Ovary (tissue), 9 donors: ENCODE data around the gene ABHD6. TPM values are rescaled to one million over a fixed set of nuclear protein-coding genes. Genes with fewer than 3 reads are reported as not detected.

Experiments
- DNase-seq, 5 donors: peaks; one replicate each; pipeline ENCODE4 v3.0.0-alpha.2; 2019 to 2020
- H3K27ac ChIP-seq, 2 donors: fragments of 200-600 bp; one replicate each; pipeline versions ENCODE4 v1.5.1 to v1.8.0; 2019 to 2022
- H3K27me3 ChIP-seq: fragments of 200-600 bp; one replicate; pipeline ENCODE4 v1.8.0; 2022
- H3K36me3 ChIP-seq: fragments of 200-600 bp; sonication (generic); one replicate; pipeline ENCODE4 v1.5.1; 2019
- H3K4me1 ChIP-seq: one replicate; pipeline ENCODE4 v1.8.1; 2013; ENCODE audit warnings: mild to moderate bottlenecking, moderate library complexity; ENCODE audit not compliant: insufficient read depth
- H3K4me3 ChIP-seq: fragments of 200-600 bp; sonication (generic); one replicate; pipeline ENCODE4 v1.5.1; 2017
- H3K9me3 ChIP-seq, 2 donors: fragments of 200-600 bp in 1 of 2; sonication (generic) in 1 of 2; one replicate each; pipeline versions ENCODE4 v1.5.1 to v1.8.1; 2013 to 2019; ENCODE audit warnings: mild to moderate bottlenecking in 1 of 2, moderate library complexity in 1 of 2
- CTCF ChIP-seq, 3 donors: fragments of 450-650 bp in 2 of 3; fragments of 200-600 bp in 1 of 3; IDR thresholded peaks; one replicate each; pipeline versions ENCODE4 v1.5.1 to v1.8.0; 2016 to 2022; ENCODE audit warnings: antibody characterized with exemption in 3 of 3, mild to moderate bottlenecking in 1 of 3
- EP300 ChIP-seq: sonication (generic); formaldehyde crosslinking; IDR thresholded peaks from one replicate; pipeline ENCODE4 v1.6.1; 2017; ENCODE audit warnings: antibody characterized with exemption
- POLR2A ChIP-seq: fragments of 450-650 bp; IDR thresholded peaks from one replicate; pipeline ENCODE4 v1.6.1; 2017; ENCODE audit warnings: antibody characterized with exemption, mild to moderate bottlenecking, moderate library complexity
- WGBS, 3 donors: extraction: QIAGEN DNeasy Blood & Tissue Kit in 1 of 3; methylation state at CpG; one replicate each; pipeline versions ENCODE4 v1.1.5 to v1.1.7; 2013 to 2017; 5-methylcytosine and 5-hydroxymethylcytosine counted together
- intact Hi-C, 4 donors: fragments of 100-400 bp; cut with DNase I; formaldehyde crosslinking; loops; one replicate each; pipeline versions ENCODE4 v1.11.0 to v1.15.1; 2022 to 2023
- polyA plus RNA-seq, 2 donors: library from polyadenylated mRNA; stranded (reverse); fragments of 200-250 nt in 1 of 2; fragments of 350-450 nt in 1 of 2; fragmentation: Illumina TruSeq in 1 of 2; extraction: RNeasy Lipid Tissue Mini Kit (QIAGEN cat#74804) in 1 of 2; gene quantifications; one replicate each; pipeline ENCODE4 v1.2.3, GENCODE V29; 2013 to 2014
- total RNA-seq, 7 donors: library from RNA; depleted of rRNA in 2 of 7; stranded (reverse); fragments of >200 nt in 2 of 7; fragmentation: NEBNext Ultra II Directional in 3 of 7; extraction: Animal tissue kit (Norgen Biotek cat#: 25700) in 3 of 7; gene quantifications; one replicate each; pipeline versions ENCODE4 v1.1.0 to v1.2.4, GENCODE V29; 2016 to 2023
- donor health status: DM: no; HTN: no; CAD: no; lungs with moderate emphysema.
- donor health status: DM: no; HTN: no; CAD: no.
- donor health status: Bipolar disorder and iron deficiency.
- donor health status: DM: yes; HTN: yes; CAD: no.
- donor health status: DM: no; HTN: no; CAD: no.
- donor health status: DM: yes; HTN: yes; CAD: no.

ABHD6 gene
- total and polyA plus RNA-seq, 9 donors = 4.8 to 36.6 (median 10.5) TPM

- no peaks in the 10 kb centered on the region for H3K27me3 ChIP-seq
- intact Hi-C loops = loop anchor here in 3 of 4 donors (5.0 to 10.0 kb wide), 3 partner anchors 69 to 226 kb away; partner anchors contain the start of gene ABHD6 (in 2 of the 3)
- H3K36me3 ChIP-seq = no peaks in the 10 kb centered on the region
- peak; percentile 99 for DNase-seq
- TF ChIP-seq CTCF (IDR thresholded peaks at IDR 0.05) (peak; percentile 92 to 98 (median 97)), EP300 (no peak), POLR2A (peak; percentile 71)
- H3K4me3 ChIP-seq = peak within 1 kb of the TSS; percentile 77
- H3K27ac ChIP-seq = peak within 1 kb of the TSS; percentile 92 to 99
- WGBS, 3 donors = 4 to 5% (median 4%) methylated on average over 71 of the region's 71 CpGs
- H3K9me3 ChIP-seq = no peaks in the 10 kb centered on the region
- peaks cover 10% of the 10 kb centered on the region for H3K4me1 ChIP-seq
These were observed 68.5 kb downstream of the ABHD6 start, which contains the start of the genes HTD2 and RPP14 for GRCh38 chr3:58305882-58306711. HTD2 (plus strand) TSS chr3:58306520; CDS start chr3:58317614, 11,094 bp downstream. RPP14 (plus strand) TSS chr3:58306245; CDS start chr3:58310330, 4,085 bp downstream.

GRCh38 chr3:58307639-58308215 lies 70.1 kb downstream of the ABHD6 start:
- TF ChIP-seq POLR2A (no peak), CTCF (IDR thresholded peaks at IDR 0.05) (peak in 1 of 3 donors; percentile 30)
- Histone ChIP-seq H3K9me3 (no peaks in the 10 kb centered on the region), H3K27me3 (no peaks in the 10 kb centered on the region), H3K4me3 (peak overlapping the region; percentile 77), H3K27ac (peak overlapping the region in 1 of 2 donors; percentile 99), H3K4me1 (peaks cover 10% of the 10 kb centered on the region), H3K36me3 (no peaks in the 10 kb centered on the region)
- intact Hi-C loops = loop anchor here in 3 of 4 donors (5.0 to 10.0 kb wide), 3 partner anchors 70 to 225 kb away; partner anchors contain the start of gene ABHD6 (in 2 of the 3)
- DNase-seq = peak in 2 of 5 donors; percentile 42 to 48
- WGBS, 3 donors = 15 to 23% (median 16%) methylated on average over 10 of the region's 10 CpGs

DNA sequence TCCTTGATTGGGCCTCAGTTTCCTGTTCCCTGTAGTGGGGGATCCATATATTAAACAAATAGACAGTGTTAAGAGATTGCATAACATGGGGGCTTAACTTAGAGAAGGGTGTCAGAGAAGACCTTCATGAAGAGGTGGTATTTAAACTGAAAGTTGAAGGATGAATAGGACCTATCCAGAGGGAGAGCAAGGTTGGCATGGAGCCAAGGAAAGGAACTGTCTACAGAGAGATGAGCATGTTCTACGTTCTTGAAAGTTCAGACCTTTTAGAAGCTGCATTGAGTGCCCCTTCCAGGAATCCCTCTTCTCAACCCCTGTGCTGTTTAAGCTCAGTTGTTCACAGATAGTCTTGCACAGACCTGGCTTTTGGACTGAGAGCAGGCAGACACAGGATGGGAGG lies 71.1 kb downstream of the ABHD6 start:
- peaks cover 10% of the 10 kb centered on the region for H3K4me1 ChIP-seq
- H3K36me3 ChIP-seq = no peaks in the 10 kb centered on the region
- peak overlapping the region; percentile 2 for H3K4me3 ChIP-seq
- TF ChIP-seq POLR2A (no peak), CTCF (IDR thresholded peaks at IDR 0.05) (no peak), EP300 (no peak)
- DNase-seq = peak in 3 of 5 donors; percentile 27 to 47 (median 41)
- H3K27ac ChIP-seq = no peak overlapping the region
- intact Hi-C loops = loop anchor here in 3 of 4 donors (5.0 to 10.0 kb wide), 3 partner anchors 71 to 224 kb away; partner anchors contain the start of gene ABHD6 (in 2 of the 3)
- 10 to 25% (median 23%) methylated on average over 1 of the region's 1 CpG for WGBS, 3 donors
- no peaks in the 10 kb centered on the region for H3K27me3 ChIP-seq
- H3K9me3 ChIP-seq = no peaks in the 10 kb centered on the region

GRCh38 chr3:58317811-58318210 lies 80.2 kb downstream of the ABHD6 start:
- H3K27ac ChIP-seq = no peak overlapping the region
- no peak for TF ChIP-seq EP300
- TF ChIP-seq POLR2A = no peak
- TF ChIP-seq CTCF (IDR thresholded peaks at IDR 0.05) = no peak
- no peaks in the 10 kb centered on the region for H3K9me3 ChIP-seq
- intact Hi-C loops = loop anchor here in 2 of 4 donors (5.0 kb wide), 2 partner anchors 94 to 99 kb away; no protein-coding TSS in a partner anchor
- no peaks in the 10 kb centered on the region for H3K27me3 ChIP-seq
- 77 to 78% (median 78%) methylated on average over 2 of the region's 2 CpGs for WGBS, 3 donors
- no peak overlapping the region for H3K4me3 ChIP-seq
- H3K36me3 ChIP-seq = no peaks in the 10 kb centered on the region
- no peaks in the 10 kb centered on the region for H3K4me1 ChIP-seq
- DNase-seq = no peak
